Nephron (organoid): Measurements from ENCODE around the gene ZNF778.

Experiments used
- H3K27ac Mint-ChIP-seq, 3 experiments: 2 replicates each; pipeline ENCODE4 v1.8.0; 2020; ENCODE audit warnings: mixed read lengths in 3 of 3, mild to moderate bottlenecking in 2 of 3, moderate library complexity in 1 of 3
- H3K27me3 Mint-ChIP-seq: 2 replicates; pipeline ENCODE4 v1.8.0; 2021; ENCODE audit warnings: low read depth, mild to moderate bottlenecking, moderate library complexity, mixed read lengths
- H3K36me3 Mint-ChIP-seq: 2 replicates; pipeline ENCODE4 v1.8.0; 2020; ENCODE audit warnings: low read depth, mixed read lengths
- H3K4me1 Mint-ChIP-seq: 2 replicates; pipeline ENCODE4 v1.8.0; 2020; ENCODE audit warnings: mixed read lengths
- H3K4me3 Mint-ChIP-seq, 3 experiments: 2 replicates each; pipeline ENCODE4 v1.8.0; 2020; ENCODE audit warnings: mild to moderate bottlenecking in 3 of 3, mixed read lengths in 3 of 3, moderate library complexity in 2 of 3
- H3K9me3 Mint-ChIP-seq: 2 replicates; pipeline ENCODE4 v1.8.0; 2020; ENCODE audit warnings: mixed read lengths
- CTCF ChIP-seq, 3 experiments: fragments of 200-600 bp; sonication (generic); IDR thresholded peaks; one replicate each; pipeline ENCODE4 v1.5.0; 2021; ENCODE audit warnings: antibody characterized with exemption in 3 of 3; ENCODE audit not compliant: unreplicated experiment in 3 of 3

ZNF778 gene

GRCh38 chr16:89171216-89172170 lies 46.0 kb upstream of the ZNF778 start, which contains the start of gene CDH15:
CDH15 (plus strand) TSS chr16:89171748; CDS start chr16:89171832, 84 bp downstream.
- Mint-ChIP-seq H3K27me3 (peaks cover 18% of the 10 kb centered on the region), H3K9me3 (no peaks in the 10 kb centered on the region), H3K36me3 (no peaks in the 10 kb centered on the region), H3K4me3 (peak within 1 kb of the TSS; percentile 74 to 95 (median 89)), H3K4me1 (peaks cover 10% of the 10 kb centered on the region), H3K27ac (peak within 1 kb of the TSS; percentile 48 to 80 (median 55))
- no peak for TF ChIP-seq CTCF (IDR thresholded peaks at IDR 0.05; ENCODE audit: unreplicated experiment in 3 of 3)

- no peaks in the 10 kb centered on the region for H3K9me3 Mint-ChIP-seq
- H3K4me1 Mint-ChIP-seq = peaks cover 10% of the 10 kb centered on the region
- H3K27me3 Mint-ChIP-seq = peaks cover 18% of the 10 kb centered on the region
- H3K36me3 Mint-ChIP-seq = no peaks in the 10 kb centered on the region
- H3K27ac Mint-ChIP-seq = no peak overlapping the region
- H3K4me3 Mint-ChIP-seq = peak overlapping the region; percentile 74 to 95 (median 89)
- TF ChIP-seq CTCF (IDR thresholded peaks at IDR 0.05; ENCODE audit: unreplicated experiment in 3 of 3) = no peak
Measured at GRCh38 chr16:89172171-89172527, 45.4 kb upstream of the ZNF778 start.

GRCh38 chr16:89172528-89173173 lies 44.9 kb upstream of the ZNF778 start:
- Mint-ChIP-seq H3K27me3 (peaks cover 18% of the 10 kb centered on the region), H3K36me3 (no peaks in the 10 kb centered on the region), H3K4me1 (peaks cover 10% of the 10 kb centered on the region), H3K27ac (peak overlapping the region; percentile 48 to 80 (median 55)), H3K4me3 (peak overlapping the region; percentile 74 to 95 (median 89)), H3K9me3 (no peaks in the 10 kb centered on the region)
- TF ChIP-seq CTCF (IDR thresholded peaks at IDR 0.05; ENCODE audit: unreplicated experiment in 3 of 3) = no peak

- Mint-ChIP-seq H3K4me1 (peaks cover 10% of the 10 kb centered on the region), H3K4me3 (peak overlapping the region; percentile 71 to 90 (median 81)), H3K36me3 (no peaks in the 10 kb centered on the region), H3K27ac (peak overlapping the region in 2 of 3 experiments; percentile 31 to 72), H3K27me3 (peaks cover 13% of the 10 kb centered on the region), H3K9me3 (no peaks in the 10 kb centered on the region)
- no peak for TF ChIP-seq CTCF (IDR thresholded peaks at IDR 0.05; ENCODE audit: unreplicated experiment in 3 of 3)
Measured at GRCh38 chr16:89173174-89173921, 44.2 kb upstream of the ZNF778 start.

GRCh38 chr16:89174055-89174827 lies 43.3 kb upstream of the ZNF778 start:
- Mint-ChIP-seq H3K27me3 (peaks cover 9% of the 10 kb centered on the region), H3K36me3 (no peaks in the 10 kb centered on the region), H3K9me3 (no peaks in the 10 kb centered on the region), H3K4me1 (peaks cover 10% of the 10 kb centered on the region), H3K4me3 (peak overlapping the region; percentile 71 to 90 (median 81)), H3K27ac (peak overlapping the region; percentile 22 to 65 (median 30))
- no peak for TF ChIP-seq CTCF (IDR thresholded peaks at IDR 0.05; ENCODE audit: unreplicated experiment in 3 of 3)
